ENCODE results near the gene GTF2E1.

DNA sequence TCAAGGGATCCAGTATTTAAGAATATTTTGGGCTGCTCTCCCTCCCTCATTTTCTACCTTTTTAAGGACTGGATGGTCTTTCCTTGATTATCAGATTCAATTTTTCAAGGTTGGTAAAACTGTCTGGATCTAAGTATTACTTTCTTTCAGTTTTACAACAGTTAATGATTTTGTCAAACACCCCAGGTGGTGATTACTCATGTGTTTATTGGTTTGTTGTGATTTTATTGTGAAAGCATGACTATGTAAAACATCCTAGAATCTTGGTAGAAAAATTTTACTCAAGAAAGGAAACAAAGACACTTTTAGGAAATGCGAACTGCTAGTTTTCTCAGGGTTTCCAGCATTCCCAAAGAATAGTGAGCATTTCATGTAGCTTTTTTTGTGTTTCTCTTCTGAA, 7.3 kb downstream of the GTF2E1 start:
- TF ChIP-seq ZNF274 (IDR thresholded peaks at IDR 0.05; ENCODE audit: low read depth, low read length) = no peak
- no peak for TF ChIP-seq YY1 (IDR thresholded peaks at IDR 0.05; ENCODE audit: insufficient read depth, insufficient read length)
- no peak for TF ChIP-seq SUZ12 (IDR thresholded peaks at IDR 0.05; ENCODE audit: extremely low read depth, insufficient read depth, insufficient read length)

All from NT2/D1 (cell line).